Right kidney (tissue), 9 donors: Measurements from ENCODE around the gene MLLT10.

Source experiments
- DNase-seq: peaks from one replicate; pipeline ENCODE4 v3.0.0-alpha.2; 2016
- long read RNA-seq, 8 donors: transcript quantifications; one replicate each; lab custom pipeline, GENCODE V29; 2026

MLLT10 gene
- long read RNA-seq, donor 1, full-length matches to known transcripts = 1 of 1 reads
- long read RNA-seq, donor 1, partial matches to known transcripts = 0 of 1 reads
- long read RNA-seq, donor 1, other reads (novel, unspliced or antisense) = 0 of 1 reads
- long read RNA-seq, donor 2, partial matches to known transcripts = 0 of 2 reads
- long read RNA-seq, donor 2, other reads (novel, unspliced or antisense) = 0 of 2 reads
- long read RNA-seq, donor 3, partial matches to known transcripts = 45 of 45 reads
- long read RNA-seq, donor 3, other reads (novel, unspliced or antisense) = 0 of 45 reads
- long read RNA-seq, donor 4, partial matches to known transcripts = 89 of 89 reads
- long read RNA-seq, donor 4, other reads (novel, unspliced or antisense) = 0 of 89 reads
- long read RNA-seq, donor 5, partial matches to known transcripts = 19 of 21 reads
- long read RNA-seq, donor 5, other reads (novel, unspliced or antisense) = 0 of 21 reads
- long read RNA-seq, donor 6 = 0 reads
- long read RNA-seq, donor 7, partial matches to known transcripts = 0 of 2 reads
- long read RNA-seq, donor 7, other reads (novel, unspliced or antisense) = 0 of 2 reads
- long read RNA-seq, donor 8, partial matches to known transcripts = 0 of 2 reads
- long read RNA-seq, donor 8, other reads (novel, unspliced or antisense) = 0 of 2 reads

DNA sequence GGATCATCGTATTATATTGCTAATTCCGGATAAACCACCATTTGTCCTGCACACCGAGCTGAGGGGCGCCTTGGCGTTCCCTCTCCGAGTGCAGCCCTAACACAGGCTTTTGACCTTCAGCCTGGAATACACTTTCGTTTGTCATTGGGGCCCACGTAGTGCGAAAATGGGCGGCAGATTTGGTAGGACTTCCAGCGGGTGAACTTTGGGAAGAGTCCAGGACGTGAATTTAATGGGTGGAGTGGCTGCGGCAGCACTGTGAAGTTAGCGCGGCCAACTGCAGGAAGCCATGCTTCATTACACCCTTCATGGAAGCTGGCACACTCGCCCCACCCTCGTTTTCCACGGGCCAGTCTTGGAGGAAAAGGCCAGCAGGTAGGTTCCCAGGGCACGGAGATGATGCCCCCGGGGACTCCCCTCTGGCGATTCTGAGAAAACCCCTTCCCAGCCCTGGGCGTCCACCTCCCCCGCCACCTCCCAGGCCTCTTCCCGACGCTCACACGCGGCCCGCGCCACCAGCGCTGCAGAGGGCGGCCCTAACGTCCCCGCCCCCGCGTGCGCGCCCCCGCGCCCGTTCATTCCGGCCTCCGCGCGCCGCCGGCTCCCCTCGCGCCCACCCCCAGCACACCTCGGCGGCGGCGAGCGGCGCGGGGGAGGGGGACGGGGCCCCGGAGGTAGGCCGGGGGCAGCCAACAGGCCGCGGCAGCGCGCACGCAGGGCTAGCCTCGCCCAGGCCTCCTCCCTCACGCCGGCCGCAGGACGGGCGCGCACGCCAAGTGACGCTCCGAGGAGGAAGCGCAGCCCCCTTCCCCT, at the start of gene MLLT10:
TSS of gene MLLT10 (plus strand) at position 766 of the 813 bp plus-strand sequence. CDS start 413 bp downstream, outside the sequence.
- DNase-seq = peak; percentile 95

DNA sequence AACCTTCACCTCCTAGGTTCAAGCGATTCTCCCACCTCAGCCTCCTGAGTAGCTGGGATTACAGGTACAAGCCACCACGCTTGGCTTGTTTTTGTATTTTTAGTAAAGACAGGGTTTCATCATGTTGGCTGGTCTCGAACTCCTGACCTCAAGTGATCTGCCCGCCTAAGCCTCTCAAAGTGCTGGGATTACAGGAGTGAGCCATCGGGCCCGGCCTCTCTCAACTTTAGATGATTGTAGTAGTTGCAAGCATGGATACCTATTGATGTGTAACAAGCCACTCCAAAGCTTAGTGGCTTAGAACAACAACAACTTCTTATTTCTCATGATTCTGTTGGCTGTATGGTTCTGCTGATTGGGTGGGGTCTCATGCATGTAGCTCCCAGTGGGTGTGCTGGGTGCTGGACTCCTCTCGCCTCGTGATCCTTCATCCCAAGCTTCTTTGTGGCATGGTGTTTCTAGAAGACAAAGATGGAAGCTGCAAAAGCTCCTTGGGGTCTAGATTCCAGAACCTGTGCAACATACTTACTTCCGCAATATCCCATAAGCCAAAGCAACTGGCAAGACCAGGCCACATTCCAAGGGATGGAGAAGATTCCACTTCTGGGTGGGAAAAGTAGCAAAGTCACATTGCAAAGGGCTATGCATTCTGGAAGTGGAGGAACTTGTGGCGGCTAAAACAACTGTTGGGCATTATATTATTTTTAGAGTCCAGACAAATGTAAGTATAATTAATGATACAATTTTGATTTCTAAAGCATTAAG, 46.4 kb upstream of the MLLT10 start:
- DNase-seq = no peak

DNA sequence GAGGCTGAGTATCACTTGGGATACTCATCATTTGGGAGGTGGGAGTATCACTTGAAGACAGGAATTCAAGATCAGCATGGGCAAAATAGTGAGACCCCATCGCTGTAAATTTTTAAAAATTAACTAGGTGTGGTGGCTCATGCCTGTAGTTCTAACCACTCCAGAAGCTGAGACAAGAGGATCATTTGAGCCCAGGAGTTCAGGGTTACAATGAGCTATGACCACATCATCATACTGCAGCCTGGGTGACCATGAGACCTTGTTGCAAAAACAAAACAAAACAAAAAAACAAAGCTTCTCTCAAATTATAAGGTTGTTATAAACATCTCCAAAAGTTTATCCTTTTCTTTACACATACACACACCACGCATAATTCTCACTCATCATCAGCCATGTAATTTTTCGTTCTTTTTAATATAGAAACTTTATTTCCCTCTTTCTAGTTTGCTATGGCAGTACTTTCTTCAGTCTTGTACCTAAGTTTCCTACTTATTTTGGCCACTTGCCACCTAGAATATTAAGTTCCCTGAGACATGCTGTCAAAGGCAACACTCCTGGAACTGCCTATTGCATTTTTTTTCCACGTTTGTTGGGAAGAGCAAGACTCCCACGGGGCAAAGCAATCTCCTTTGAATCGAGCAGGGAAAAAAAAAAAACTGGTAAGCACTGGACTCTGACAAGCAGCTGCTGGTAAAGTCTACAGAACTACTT, 45.6 kb upstream of the MLLT10 start:
- peak; percentile 46 for DNase-seq

DNA sequence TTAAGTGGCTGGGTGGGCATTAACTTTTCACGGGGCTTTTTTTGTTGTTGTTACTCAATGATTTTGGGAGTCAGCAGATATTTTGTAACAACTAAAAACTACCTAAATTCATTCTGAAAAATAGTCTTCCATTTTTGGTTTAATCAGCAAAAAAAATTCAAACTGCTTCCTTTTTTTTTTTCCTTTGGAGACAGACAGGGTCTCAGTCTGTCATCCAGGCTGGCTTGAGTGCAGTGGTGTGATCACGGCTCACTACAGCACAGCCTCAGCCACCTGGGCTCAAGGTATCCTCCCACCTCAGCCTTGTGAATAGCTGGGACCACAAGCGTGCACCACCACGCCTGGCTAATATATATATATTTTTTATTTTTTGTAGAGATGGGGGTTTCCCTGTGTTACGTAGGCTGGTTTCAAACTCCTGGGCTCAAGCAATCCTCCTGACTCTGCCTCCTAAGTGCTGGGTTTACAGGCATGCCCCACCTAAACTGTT, 45.0 kb upstream of the MLLT10 start:
- no peak for DNase-seq

DNA sequence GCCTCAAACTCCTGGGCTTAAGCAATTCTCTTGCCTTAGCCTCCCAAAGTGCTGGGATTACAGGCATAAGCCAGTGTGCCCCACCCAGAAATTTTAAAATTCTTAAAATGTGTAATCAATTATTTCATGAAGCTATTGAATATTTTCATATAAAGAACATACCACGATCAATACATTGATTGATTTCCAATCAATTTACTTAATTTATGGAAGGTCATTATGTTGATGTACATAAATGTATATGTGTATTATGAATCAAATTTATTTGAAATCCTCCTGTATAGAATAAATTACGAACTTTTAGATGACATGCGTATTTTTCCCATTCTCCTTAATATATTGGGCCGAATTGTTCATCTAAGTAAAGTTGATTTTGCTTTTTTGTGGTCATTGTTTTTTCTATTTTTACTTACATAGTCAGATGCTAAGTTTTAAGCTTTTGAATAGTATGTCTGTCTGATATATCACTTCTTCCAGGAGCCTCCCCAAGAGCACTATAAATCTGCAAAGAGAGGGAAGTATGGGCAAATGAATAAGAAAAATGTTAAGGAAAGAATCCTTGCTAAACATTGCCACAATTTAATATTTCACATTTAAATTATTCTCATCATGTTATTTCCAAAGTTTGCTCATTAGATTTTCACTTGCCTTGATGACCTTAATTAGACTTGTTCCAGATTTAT, 43.9 kb upstream of the MLLT10 start:
- no peak for DNase-seq

DNA sequence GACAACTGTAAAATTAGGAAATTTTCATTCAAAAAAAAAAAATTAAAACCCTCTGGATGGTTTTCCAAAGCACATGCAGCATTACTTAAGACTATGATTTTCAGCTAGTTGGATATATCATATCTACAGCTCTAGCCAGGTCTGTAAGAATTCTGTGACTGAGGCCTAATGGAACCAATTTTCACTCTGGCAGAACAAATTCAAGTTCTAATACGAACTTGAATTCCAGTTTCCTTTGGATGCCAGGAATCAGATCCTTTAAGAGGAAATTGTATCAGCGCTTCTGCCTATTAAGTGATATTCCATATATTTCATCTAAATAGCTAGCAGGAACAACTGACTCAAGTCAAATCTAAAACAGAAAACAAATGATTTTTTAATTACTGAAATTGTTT, 43.3 kb upstream of the MLLT10 start:
- DNase-seq = no peak

DNA sequence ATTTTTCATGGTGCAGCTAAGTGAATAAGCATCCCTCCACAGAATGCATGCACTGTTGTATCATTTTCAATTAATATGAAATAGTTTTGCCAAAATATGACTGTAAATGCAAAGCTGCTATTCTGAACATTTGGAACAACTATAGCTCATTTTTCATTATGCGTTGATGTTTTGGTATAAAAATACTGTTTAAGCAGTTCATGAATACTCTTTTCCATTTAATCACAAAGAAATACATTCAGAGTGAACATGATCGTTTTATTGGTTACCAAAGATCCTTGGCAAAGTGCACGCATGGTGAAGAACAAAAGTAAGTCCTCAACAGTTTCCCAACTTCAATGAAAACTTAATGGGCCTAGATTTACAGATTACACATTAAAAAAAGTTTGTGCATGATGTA, 41.6 kb upstream of the MLLT10 start:
- no peak for DNase-seq

DNA sequence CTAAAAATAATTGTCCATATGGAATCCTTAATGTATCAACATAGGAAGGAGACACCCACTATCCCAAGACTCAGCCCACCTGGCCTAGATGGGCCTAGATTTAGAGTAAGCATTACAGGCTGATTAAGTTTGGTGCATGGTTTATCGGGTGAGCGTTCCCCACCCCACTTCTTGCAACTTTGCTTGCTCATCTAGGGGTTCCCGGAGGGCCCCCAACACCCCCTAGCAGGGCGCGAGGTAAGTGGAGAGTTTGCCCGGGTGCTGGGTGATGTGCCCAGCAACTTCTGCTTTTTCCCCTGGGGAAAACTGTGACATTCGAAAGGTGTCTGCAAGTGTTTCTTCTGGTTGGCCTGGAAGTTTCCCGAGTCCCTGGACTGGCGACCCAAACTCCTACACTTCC, 40.2 kb upstream of the MLLT10 start:
- DNase-seq = no peak

DNA sequence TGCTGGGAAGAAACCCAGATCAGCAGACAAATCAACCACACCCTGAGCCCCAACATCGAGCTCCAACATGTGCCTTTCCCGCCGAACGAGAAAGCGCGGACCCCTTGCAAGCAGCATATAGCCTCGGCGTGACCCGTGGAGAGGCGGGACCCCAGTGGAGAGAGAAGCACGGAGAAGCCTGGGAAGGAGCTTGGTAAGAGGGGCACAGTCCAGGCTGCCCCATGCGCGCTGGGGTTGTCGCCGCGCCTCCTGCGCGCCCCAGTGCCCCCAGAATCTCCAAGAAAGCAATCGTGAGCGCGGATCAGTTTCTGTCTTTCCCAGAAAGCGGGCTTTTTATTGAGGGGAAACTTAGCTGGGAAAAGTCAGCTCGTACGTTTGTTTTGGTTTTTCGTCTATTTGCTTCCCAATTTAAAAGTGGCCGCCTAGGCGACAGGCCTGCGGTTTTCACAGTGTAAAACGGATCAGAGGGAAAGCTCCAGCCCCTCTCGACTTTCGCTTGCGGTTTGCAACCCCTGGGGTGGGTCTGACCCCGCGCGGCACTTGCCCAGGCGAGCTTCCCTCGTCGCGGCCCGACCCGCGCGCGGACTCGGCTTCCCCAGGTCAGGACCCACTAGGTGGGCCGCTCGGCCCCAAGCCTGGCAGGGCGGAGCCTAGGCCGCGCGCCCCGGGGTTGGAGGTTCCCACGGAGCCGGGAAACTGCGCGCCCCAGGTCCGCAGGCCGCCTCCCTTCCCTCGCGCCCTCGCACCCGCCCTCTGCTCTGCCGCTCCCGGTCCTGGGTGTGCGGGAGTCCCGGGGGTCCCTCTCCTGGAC, 39.6 kb upstream of the MLLT10 start:
- DNase-seq = peak; percentile 88

DNA sequence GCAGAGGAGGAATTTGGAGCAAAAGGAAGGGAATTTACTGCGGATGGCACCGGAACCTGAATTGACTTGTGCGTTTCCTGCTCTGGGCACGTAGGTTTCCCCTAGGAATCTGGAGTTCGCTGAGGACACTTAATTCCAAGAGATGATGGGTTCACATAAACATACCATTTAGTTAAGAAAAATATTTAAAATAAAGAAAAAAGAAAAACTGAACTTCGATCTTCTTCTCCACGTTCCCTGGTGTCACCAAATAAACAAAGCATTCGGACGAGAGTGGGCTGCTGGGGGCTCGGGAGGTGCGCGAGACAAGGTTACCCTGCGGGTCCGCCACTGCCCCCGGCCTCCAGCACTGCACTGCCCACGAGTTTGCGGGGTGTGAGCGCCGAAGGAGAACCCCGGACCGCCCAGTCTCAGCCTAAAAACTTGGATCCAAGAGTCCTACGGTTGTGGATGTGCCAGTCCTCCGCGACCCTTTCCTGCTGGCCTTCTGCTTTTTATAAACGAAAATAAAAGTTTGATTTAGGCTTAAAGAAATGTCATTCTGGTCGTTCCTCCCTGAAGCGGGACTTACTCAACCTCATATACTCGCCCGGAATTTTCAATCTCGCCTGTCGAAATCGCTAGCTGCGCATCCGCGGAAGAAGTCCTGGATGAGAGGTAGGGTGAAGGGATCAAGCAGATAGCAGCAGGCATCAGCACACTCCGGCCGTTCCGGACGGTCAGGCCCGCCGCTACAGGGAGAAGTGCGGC, 38.9 kb upstream of the MLLT10 start:
- DNase-seq = peak; percentile 97

DNA sequence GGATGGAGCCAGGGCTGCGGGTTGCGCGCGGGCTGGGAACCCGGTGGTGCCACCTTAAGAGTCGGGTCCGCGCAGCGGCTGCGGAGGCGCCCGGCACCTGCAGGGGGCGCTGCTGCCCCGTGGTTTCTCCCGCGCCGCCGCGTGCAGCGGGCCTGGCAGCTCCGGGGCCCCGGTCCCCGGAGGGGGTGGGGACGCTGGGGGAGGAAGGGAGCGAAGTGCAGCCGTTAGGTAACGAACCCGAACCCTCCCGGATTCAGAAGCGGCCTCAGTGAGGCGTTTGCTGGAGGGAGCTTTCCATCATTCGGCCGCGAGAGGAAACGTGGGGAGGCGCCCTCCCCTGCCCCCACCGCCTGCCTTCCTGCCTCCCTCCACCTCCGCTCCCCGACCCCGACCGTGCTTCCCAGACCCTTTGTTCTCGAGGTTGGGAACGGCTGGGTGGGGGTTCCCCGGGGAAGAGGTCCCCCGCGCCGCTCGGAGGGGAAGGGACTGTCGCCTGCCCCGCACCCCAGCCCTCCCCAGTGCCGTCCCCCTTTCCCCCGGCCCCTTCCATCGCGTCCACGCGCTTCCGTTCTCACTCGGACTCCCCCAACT, 38.2 kb upstream of the MLLT10 start:
- no peak for DNase-seq

DNA sequence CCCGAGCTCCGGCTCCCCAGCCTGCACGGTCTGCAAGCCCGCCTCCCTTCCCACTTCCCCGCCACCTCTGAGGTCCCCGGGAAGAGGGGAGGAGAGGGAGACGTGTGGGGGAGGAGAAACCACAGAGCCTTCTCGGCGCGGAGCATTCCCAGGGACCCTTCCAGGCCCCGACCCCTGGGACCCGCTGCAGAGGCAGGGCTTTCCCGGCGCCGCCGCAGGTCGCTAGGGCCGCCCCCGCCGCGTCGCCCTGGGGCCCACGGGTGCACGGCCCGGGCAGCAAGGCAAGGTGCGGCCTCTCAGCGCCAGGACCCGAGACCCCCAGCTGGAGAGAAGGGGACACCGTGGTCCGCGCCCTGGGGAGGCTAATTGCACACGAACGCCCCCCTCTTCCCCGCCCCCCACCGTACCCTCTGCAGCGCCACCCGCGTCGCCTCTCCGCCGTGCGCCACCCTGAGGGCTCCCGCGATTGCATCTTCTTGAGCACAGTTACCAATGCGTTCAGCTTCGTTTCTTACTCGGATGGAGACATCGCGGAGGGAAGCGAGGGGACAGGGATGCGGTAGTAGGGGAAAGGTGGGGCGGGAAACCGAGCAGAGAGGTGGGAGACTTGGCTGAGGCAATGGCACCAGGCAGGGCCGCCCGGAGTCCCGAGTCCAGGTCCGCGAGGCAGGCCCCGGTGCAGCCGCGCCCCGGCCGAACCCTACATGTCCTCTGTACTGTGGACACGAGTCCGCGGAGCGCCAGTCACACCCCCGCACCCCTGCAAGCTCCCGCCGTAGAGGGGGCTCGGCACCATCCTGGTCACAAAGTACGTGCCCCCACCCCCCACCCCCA, 37.5 kb upstream of the MLLT10 start:
- DNase-seq = peak; percentile 94

DNA sequence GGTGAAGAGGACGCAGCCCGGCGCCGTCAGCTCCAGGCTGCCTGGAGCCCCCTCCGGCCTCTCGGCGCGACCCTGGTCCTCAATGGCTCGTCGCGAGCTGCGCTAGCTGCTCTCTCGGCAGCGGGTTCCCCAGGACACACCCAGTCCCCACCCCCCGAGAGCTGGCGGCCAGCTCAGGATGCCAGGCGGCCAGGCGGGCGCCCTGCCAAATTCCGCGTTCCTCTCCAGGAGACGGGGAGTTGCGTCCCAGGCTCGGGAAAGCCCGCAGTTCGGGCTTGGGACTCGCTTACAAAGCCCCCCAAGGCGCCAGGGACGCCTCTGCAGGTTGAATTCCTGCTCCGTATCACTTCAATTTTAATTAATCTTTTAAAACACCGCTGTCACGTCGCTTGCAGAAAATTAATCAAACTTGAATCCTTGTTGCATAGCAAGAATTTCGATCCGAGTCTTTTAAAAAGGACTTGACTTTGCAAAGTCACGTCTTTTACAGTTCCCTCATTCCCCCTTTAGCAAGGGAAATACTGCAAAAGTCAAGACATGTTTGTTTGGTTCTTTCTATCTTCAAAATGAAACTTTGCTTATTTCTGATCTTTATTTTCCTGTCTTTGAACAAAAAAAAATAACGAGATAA, 36.7 kb upstream of the MLLT10 start:
- peak; percentile 91 for DNase-seq

DNA sequence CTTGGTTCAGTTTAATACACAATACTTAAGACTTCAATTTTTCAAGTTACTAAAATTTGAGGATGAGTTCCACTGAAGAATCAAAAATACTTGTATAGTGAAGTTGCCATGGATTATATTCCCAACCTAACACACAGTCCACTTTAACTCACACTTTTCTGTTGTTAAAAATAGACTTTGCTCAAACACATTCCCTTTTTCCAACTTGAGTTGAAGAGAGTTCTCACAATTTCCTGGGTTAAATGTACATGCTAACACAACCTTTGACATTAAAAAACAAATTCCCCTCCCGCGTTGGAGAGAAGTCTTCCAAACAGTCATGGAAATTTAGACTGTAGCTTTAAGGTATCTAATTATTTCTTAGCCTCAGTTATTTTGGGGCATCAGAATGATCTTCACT, 35.7 kb upstream of the MLLT10 start:
- peak; percentile 17 for DNase-seq

DNA sequence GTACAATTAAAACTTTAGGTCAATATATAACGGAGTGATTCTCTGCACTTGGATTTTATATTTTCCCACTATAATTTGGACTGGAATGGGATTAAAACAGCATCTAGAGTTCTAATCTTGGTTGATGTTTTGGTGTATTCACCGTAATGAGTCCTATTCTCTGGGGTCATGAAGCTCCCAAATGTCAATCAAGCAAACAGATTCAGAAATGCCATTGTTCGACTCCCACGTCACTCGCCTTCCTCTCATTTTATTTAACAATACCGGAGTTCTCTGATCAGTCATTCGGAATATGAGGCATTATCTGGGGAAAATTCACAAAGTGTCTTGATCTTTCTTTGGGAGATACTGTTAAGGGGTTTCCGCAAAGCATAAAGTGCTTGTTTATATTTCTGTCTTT, 35.0 kb upstream of the MLLT10 start:
- DNase-seq = no peak

DNA sequence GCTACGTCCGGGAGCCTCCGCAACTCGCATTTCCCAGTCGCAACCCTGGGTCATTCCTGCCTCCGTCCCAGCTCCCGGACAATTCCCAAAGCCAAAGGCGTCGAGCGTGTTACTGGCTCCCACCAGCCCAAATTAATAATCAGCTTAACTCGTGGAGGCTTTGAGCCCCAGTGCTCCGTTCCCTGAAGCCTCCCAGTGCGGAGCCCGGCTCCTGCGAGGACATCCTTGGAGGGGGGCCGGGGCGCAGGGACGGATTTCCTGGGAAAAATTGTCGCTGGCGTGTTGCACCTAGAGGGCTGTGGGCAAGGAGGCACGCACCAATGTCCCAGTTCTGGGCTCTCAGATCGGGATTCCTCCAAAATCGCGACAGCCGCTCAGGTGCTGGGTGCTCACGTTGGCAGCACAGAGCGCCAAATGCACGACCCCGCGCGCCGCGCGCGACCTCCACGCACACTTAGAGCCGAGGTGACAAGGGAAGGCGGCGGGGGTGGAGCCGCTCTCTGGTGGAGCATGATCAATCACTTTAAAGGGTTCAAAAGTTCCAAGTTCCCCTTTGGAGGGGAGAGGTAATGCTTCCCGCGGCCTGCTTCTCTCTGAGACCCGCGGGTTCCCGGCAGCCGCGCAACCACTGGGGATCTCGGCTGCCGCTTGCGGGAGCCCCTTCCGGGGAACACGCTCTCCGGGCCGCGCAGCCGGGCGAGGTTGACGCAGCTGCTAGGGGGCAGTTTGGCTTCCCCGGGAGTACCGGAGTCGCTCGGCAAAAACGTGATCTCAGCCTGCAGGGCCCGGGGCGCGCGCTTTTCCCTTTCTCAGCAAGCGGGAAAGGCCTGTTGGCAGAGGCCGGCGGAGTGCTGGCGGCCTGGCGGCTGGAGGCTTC, 34.1 kb upstream of the MLLT10 start:
- DNase-seq = peak; percentile 95
